SKM-1 treated with dmso at 0.1 percent for 144 hours (cell line): Measurements from ENCODE around the gene USP5.

ENCODE experiments used
- DNase-seq: peaks from one replicate; lab custom pipeline; 2025; ENCODE audit not compliant: unreplicated experiment; lab: John Stamatoyannopoulos, UW

Gene USP5

DNA sequence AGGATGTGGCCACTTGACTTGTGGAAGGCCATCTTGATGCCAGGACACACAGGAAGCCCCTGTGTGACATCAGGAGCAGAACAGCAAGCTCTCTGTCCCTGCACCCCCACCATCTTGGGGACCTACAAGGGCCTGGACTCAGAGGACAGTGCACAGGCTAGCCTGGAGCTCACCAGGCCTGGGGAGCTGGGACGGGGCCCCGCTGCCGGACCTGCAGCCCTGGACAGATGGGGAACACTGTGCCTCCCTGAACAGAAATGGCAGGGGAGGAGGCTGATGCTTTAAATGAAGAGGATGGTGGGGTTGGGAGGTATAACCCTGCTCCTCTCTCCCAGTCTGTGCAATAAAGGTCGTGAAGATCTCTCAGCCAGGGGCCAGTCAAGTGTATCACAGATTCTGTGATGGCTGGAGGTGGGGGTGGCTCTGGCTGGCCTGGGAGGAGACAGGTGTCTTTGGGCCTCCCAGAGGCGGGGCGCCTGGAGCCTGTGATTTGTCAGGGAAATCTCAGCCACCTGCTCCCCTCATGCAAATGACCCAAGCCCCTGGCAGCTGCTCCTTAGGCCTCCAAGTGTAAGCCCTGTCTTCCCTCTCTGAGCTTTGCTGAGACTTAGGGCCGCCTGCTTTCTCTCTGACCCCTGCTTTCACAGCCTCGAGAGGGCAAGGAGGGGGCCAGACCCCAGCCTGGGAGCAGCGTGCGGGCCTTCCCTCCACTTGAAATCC is 12.3 kb upstream of the USP5 start:
- DNase-seq = no peak

DNA sequence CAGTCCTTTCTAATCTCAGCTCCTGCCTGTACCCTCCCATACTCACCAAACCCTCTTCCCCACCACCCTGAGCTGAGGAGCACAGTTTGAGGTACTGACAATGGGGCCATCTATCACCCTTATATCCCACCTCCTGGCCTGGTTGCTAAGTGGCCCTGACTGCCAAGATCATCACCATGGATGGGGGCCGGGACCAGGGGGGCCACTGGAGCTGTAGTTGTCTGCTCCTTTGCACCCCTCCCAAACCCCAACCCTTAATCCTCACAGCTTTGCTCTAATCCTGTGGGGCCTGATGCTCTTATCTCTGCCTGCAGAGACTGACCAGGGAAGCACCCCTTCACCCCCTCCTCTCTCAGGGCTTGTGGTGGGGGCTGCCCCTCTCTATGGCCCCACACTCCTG is 11.6 kb upstream of the USP5 start:
- no peak for DNase-seq

DNA sequence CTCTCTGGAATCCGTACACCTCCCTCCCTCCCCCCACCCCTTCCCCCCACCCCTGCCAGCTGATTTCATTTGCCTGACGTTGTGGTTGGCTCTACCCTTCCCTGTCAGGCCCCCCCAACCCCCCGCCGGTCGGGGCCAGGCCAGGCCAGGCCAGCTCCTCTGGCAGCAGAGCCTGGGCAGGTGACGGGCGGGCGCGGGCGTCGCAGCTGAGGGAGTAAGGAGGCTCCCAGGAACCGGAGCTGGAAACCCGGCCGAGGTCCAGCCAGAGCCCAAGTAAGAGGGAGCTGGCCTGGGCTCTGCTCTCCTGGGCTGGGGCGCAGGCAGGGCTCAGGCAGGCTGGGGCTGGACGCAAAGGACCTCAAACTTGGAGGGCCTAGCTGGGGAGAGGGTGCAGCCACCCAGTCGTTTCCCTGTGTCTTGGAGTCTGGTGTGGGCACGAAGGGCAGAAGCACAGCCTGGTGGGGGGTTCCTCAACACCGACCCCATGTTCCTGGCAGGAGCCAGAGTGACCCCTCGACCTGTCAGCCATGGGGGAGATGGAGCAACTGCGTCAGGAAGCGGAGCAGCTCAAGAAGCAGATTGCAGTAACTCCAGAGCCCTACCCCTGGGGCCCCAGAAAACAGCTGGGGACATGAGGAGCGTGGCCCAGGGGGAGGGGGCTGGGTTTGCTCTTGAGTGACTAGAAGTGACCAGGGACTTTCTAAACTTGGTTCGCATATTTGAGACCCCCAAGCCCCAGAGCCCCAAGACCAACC is 11.0 kb upstream of the USP5 start, which contains the start of gene GNB3:
GNB3 (plus strand) TSS at position 165 of the 755 bp plus-strand sequence; CDS start at position 528, 363 bp downstream.
- DNase-seq = no peak

DNA sequence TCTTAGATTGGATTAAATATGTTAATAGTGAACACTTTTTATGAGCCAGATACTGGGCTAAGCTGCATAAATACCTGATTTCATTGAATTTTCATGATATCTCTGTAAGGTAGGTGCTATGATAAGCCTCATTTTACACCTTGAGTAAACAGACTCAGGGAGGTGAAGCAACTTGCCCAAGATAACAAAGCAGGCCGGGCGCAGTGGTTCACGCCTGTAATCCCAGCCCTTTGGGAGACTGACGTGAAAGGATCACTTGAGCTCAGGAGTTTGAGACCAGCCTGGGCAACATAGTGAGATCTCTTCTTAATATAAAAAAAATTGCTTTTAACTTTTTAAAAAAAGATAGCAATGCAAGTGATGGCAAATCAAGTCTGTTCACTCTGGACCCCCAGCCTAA is 9.9 kb upstream of the USP5 start:
- DNase-seq = no peak

DNA sequence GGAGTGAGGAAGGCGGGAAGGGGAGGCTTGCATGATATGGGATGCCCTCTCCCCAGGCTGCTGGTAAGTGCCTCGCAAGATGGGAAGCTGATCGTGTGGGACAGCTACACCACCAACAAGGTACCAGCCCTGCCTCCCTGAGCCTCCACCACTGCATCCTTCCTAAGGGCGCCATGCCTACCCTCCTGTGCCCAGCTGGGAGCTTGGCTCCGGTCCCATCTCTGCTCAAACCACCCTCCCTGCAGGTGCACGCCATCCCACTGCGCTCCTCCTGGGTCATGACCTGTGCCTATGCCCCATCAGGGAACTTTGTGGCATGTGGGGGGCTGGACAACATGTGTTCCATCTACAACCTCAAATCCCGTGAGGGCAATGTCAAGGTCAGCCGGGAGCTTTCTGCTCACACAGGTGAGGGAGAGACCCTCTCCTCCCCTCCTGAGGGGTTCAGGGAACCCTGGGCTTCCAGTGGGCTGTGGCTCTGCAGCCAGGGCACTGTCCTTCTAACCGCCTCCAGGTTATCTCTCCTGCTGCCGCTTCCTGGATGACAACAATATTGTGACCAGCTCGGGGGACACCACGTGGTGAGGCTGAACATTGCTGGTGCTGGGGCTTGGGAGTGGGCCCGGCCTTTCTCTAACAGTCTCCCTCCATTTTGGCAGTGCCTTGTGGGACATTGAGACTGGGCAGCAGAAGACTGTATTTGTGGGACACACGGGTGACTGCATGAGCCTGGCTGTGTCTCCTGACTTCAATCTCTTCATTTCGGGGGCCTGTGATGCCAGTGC is 8.6 kb upstream of the USP5 start:
- no peak for DNase-seq

DNA sequence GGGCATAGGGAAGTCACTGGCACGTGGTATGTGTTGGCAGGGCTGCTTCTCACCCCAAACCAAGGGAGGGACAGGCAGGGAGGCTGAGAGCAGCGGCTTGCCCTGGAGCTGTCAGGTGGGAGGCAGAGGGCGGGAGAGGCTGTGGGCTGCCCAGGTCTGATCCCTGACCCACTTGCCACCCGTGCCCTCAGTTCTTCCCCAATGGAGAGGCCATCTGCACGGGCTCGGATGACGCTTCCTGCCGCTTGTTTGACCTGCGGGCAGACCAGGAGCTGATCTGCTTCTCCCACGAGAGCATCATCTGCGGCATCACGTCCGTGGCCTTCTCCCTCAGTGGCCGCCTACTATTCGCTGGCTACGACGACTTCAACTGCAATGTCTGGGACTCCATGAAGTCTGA is 6.6 kb upstream of the USP5 start:
- DNase-seq = no peak

DNA sequence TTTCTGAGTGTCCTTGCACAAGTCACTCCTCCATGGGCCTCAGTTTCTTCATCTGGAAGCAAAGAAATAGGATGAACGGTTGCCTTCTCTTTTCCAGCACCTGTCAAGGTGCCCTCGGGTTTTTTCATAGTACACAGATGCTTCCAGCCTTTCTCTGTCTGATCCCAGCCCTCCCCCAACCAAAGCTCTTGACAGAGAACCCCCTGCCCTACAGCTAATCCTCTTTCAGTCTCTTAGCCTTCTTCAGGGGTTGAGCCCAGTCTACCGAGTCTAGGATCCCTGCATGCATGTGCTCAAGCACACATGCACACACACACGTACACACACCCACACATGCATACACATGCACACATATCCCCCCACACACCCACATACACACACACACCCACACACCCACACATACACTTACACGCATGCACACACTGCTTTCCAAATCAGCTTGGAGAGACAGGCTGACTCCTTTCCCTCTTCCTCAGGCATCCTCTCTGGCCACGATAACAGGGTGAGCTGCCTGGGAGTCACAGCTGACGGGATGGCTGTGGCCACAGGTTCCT is 5.6 kb upstream of the USP5 start:
- DNase-seq = no peak

DNA sequence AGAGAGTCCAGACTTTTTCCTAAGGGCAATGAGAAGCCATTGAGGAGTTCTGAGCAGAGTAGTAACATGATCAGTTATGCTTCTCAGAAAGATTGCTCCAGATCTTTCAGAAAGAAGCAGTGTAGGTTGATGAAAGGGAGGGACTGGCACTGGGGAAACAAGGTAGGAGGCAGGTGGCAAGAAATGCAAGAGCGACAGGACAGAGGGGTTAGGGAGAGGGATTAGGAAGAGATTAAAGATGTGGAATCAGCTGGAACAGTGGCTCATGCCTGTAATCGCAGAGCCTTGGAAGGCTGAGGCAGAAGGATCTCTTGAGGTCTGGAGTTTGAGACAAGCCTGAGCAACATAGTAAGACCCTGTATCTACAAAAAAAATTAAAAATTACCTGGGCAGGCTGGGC is 4.3 kb upstream of the USP5 start:
- DNase-seq = no peak

DNA sequence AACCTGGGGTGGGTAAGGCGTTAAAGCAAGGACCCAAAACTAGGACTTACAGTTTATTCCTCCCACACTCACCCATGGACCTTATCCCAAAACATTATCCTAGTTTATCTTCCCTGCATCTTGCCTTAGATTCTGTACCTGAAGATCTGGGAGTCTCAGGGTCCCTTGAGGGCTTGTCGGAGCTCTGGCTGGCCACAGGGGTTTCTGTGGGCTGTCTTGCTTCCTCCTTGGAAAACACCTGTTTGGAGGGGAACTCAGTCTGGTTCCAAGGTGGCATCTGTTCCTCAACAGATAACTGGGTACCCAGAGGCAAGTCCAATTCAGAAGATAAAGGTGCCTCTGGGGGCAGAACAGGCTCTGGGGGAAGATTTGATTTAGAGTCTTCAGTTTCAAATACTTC is 2.5 kb upstream of the USP5 start:
- DNase-seq = no peak

DNA sequence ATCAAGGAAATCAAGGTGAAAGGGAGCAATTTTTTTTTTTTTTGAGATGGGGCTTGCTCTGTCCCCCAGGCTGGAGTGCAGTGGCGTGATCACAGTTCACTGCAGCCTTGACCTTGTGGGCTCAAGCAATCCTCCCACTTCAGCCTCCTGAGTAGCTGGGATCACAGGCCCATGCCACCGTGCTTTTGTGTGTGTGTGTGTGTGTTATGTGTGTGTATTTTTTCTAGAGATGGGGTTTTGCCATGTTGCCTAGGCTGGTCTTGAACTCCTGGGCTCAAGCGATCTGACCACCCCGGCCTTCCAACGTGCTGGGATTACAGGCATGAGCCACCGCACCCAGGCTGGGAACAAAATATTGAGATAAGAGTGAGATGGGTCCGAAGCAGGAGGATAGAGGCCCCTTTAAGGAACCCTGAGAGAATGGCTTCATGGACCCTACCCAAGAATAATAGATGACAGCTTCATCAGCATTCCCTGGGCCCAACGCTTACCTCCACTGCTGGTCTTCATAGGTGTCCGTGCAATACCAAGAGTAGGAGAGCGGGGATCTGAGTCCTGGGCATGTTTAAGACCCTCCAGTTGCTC is 1.9 kb upstream of the USP5 start:
- no peak for DNase-seq

DNA sequence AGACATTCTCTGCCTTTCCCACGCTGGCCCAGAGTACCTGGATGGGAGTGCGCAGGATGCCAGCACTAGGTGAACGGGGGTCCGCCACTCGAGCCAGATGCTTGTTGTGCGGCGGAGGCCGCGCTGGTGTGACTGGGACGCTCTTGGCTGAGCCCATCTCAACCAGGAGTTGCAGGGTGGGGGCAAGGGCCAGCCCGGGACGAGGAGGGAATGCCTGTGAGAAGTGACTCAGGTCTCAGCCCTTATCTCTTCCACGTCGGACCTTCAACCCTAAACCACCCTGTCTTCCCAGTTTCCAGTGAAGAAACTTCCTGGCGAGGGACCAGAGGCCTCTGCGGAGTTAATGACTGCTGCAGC is 1.2 kb upstream of the USP5 start:
- no peak for DNase-seq

DNA sequence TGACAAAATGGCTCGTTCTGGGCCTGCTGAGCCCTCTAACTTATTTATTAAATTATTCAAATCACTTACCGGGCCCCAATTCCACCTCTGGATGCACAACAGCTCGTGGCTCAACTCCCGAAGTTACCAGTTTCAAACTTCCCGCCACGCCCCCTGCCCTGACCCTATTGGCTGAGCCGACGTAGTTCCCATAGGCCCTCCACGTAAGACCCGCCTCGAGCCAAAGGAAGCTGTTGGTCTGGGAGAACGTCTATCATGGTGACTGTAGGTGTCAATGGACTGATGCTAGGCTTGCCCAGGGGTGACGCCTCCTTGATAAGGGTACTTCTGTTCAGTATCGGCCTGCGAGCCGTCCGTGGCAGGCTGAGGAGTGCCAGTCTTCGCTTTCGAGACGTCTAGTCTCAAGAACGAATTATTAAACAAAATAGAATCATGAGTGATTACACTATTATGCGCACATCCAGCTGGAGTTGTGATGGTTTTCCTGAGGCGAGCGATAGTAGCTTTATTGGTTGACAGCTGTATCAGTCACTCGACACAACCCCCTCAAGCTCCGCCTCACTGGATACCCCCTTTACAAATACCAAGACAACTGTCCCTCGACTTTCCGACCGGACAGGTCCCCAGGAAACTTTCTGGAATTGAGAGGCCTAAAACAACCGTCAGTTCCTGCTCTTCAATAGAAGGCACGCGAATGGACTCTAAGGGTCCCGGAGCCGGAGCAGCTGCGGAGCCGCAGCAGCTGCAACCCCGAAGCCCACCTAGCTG is 613 bp upstream of the USP5 start, which contains the start of gene CDCA3:
CDCA3 (minus strand) TSS at position 134 of the 768 bp plus-strand sequence. CDS start 334 bp downstream, outside the sequence.
- peak; percentile 88 for DNase-seq

DNA sequence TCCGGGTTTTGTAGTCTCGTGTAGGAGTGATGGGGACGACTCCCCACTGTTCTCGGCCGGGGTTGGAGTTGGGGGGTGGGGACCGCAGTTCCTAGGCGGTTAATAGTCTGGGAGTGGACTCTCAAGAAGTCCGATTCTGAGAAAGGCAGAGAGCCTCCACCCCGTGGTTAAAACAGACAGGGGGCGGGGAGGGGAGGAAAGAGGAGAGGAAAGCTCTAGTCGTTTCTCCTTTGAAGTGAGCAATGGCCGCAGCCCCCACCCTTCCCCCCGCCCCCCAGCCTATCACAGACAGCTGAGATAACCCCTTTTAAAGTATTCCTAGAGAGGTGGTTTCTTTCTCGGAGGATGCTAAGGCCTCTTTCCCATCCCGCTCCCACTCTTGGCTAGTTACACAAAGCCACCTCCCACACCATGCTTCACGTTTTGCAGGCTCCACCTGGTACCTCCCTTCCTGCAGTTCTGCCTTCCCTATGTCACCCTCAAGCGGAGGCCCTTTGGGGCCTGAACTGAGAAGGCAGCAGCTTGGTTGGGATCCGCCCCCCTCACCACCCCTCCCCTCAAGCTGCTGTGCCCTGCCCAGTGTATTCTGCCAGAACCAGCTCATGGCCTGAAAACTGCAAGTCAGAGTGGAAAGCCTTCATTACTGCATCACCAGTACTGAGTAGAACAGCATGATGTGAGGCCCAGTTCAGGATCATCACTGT is 853 bp downstream of the USP5 start:
- no peak for DNase-seq

DNA sequence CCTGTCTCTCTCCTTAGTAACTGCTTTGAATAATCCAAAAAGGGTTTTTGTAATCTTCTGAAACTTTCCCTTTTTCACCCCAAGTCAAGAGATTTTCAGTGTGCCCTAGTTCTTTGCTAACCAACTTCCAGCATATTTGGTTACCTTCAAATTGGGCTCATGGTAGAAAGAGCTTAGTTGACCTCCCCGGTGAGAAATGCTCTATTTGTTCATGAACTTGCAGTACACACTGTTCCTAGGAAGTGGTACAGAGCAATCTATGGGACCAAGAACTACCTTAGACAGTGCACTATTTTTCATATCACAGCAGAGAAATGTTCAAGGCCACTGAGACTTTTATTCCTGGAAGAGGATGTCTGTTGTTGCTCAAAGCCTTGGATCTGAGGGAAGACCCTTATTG is 1.7 kb downstream of the USP5 start:
- no peak for DNase-seq

DNA sequence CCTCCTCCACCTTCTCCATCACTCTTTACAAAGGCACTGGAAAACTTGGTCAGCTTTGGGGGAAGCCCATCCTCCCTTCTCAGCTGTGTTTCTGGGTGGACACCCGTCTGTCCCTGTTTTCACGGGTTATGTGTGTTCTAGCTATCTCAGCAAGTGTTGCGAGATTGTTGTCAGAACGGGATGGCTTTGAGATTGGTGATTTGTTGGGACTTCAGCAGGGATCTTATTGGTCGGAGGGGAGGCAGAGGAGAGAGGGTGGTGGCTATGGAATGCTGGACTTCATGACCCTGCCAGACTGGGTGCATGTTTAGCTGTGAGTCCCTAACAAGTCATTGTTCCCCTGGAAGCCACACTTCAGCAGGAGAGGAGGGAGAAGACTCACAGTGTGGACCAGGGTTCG is 2.1 kb downstream of the USP5 start:
- no peak for DNase-seq

DNA sequence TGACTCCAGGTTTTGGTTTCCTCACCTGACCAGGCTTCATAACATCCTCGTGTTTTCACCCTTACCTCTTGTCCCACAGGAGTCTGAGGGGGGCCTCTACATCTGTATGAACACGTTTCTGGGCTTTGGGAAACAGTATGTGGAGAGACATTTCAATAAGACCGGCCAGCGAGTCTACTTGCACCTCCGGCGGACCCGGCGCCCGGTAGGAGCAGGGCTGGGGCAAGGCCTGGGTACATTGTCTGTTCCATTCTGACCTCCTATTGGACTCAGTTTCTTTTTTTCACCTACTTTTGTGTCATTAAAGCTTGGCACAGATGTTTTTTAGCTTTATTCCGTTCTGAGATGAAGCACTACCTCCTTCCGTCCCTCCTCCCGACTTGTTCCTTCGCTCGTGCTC is 3.4 kb downstream of the USP5 start:
- DNase-seq = no peak

DNA sequence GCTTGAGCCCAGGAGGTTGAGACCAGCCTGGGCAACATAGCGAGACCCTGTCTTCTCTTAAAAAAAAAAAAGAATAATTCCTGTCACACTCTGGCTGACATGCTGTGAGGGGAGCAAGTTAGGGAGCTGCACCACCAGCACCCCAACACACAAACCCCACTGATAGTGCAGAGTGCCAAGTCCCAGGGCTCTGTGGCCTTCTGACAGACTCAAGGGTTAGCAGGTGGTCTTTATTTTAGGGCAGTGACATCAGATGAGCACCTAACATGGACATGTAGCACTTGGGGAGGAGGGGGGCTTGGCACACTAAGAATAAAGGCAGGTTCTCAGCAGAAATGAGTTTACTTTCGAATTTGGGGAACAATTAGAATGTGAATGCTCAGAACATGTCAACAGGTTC is 6.8 kb downstream of the USP5 start:
- no peak for DNase-seq

DNA sequence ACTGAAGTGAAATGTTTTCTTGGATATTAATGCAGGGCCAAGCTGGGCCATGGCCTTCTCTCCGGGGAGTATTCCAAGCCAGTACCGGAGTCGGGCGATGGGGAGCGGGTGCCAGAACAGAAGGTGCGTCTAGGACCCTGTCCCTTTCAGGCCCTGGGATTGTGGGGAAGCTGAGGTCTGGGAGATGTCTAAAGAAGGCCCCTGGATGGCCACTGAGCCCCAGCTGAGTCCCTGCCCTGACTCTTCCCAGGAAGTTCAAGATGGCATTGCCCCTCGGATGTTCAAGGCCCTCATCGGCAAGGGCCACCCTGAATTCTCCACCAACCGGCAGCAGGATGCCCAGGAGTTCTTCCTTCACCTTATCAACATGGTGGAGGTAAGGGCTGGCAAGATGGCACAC is 8.2 kb downstream of the USP5 start:
- no peak for DNase-seq

DNA sequence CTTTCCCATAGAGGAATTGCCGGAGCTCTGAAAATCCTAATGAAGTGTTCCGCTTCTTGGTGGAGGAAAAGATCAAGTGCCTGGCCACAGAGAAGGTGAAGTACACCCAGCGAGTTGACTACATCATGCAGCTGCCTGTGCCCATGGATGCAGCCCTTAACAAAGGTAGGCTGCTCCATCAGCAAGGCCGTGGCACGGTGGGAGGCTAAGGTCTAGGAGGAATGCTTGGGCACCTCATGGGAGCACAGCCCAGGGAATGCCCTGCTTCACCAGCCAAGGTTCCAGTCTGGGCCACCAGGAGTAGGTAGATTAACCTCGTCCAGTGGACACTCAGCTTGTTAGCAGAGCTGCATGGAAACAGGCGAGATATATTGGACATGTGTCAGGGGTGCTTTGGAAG is 9.0 kb downstream of the USP5 start:
- no peak for DNase-seq

DNA sequence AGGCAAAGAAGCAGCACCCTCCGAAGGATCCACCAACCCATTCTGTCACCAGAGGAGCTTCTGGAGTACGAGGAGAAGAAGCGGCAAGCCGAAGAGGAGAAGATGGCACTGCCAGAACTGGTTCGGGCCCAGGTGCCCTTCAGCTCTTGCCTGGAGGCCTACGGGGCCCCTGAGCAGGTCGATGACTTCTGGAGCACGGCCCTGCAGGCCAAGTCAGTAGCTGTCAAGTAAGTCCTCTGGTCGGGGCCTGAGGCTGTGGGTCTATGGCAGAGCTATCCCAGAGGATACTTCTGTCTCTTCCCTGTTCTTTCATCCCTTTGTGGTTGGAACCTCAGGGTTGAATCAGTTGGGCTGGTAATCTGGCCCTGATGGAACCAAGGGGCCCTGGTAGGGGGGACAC is 9.4 kb downstream of the USP5 start:
- no peak for DNase-seq
